HCT116 (cell line): ENCODE data around the gene POLR3G. TPM values are rescaled to one million over a fixed set of nuclear protein-coding genes. Genes with fewer than 3 reads are reported as not detected.

Source experiments
- ATAC-seq: fragments of 200-7000 bp; cut with Tn5 transposase; 2 replicates; pipeline ENCODE4 v1.9.1; 2020; ENCODE audit warnings: mild to moderate bottlenecking, moderate library complexity
- BruUV-seq: library from RNA; stranded (reverse); fragments of 400-500 nt; replicated peaks from 2 replicates; lab custom pipeline; 2021; lab: Mats Ljungman, UMichigan
- CTCF ChIA-PET: fragments of 300-600 bp; sonication (Branson Sonifier 250); formaldehyde crosslinking; loops from one replicate; lab custom pipeline; 2021; ENCODE audit warnings: antibody characterized with exemption; lab: Charles Lee
- POLR2A ChIA-PET: fragments of 300-600, 350-600 bp; sonication (Branson Sonifier 250); formaldehyde crosslinking; loops from one replicate; lab custom pipeline; 2021; ENCODE audit warnings: antibody characterized with exemption; lab: Charles Lee
- RAD21 ChIA-PET, 2 experiments: fragments of 300-600 bp; sonication (Branson Sonifier 250); formaldehyde crosslinking; loops; one replicate each; lab custom pipeline; 2023; ENCODE audit warnings: low total read pairs in 2 of 2; ENCODE audit not compliant: uncharacterized antibody in 2 of 2, unreplicated experiment in 2 of 2, low non-redundant PET in 1 of 2; lab: Charles Lee
- DNase-seq: peaks from one replicate; pipeline ENCODE4 v3.0.0-alpha.2; 2010; ENCODE audit warnings: low read depth, low spot score
- H2AFZ ChIP-seq: fragments of 200-600 bp; shearing (Covaris generic), sonication (generic); 2 replicates; pipeline ENCODE4 v1.6.1; 2017; ENCODE audit warnings: low read depth, mixed run types, mixed read lengths, antibody characterized with exemption, low read length; ENCODE audit not compliant: poor library complexity, severe bottlenecking
- H3K27ac ChIP-seq: 2 replicates; pipeline ENCODE4 v1.5.1; 2012; ENCODE audit warnings: low read depth, low read length
- H3K27me3 ChIP-seq: fragments of 200-600 bp; sonication (generic); 2 replicates; pipeline ENCODE4 v1.6.1; 2016; ENCODE audit warnings: mixed run types, low read length, mixed read lengths; ENCODE audit not compliant: insufficient read depth
- H3K36me3 ChIP-seq, 2 experiments: fragments of 200-500 bp in 1 of 2; fragments of 200-600 bp in 1 of 2; sonication (Bioruptor generic) in 1 of 2; sonication (generic) in 1 of 2; 2 replicates each; pipeline versions ENCODE4 v1.5.1 to v1.6.1; 2014 to 2016; ENCODE audit warnings: low read length in 2 of 2, inconsistent platforms in 1 of 2, mixed read lengths in 1 of 2, mixed run types in 1 of 2; ENCODE audit not compliant: insufficient read depth in 2 of 2, control insufficient read depth in 1 of 2
- H3K4me1 ChIP-seq, 2 experiments: fragments of 200-600 bp in 1 of 2; sonication (generic) in 1 of 2; 2 replicates each; pipeline versions ENCODE4 v1.5.1 to v1.6.1; 2012 to 2017; ENCODE audit warnings: low read length in 2 of 2, inconsistent platforms in 1 of 2, mild to moderate bottlenecking in 1 of 2, mixed read lengths in 1 of 2, mixed run types in 1 of 2, moderate library complexity in 1 of 2; ENCODE audit not compliant: insufficient read depth in 2 of 2, control insufficient read depth in 1 of 2
- H3K4me2 ChIP-seq: fragments of 200-600 bp; sonication (generic); 2 replicates; pipeline ENCODE4 v1.6.1; 2017; ENCODE audit warnings: mixed run types, low read length, mixed read lengths
- H3K4me3 ChIP-seq, 2 experiments: fragments of 200-600 bp in 1 of 2; sonication (generic) in 1 of 2; replicated peaks in 1 of 2; 2 replicates each; pipeline ENCODE4 v1.5.1; 2011 to 2016; ENCODE audit warnings: low read length in 2 of 2, control low read depth in 1 of 2, low read depth in 1 of 2, mild to moderate bottlenecking in 1 of 2, mixed read lengths in 1 of 2, mixed run types in 1 of 2
- H3K79me2 ChIP-seq: fragments of 200-600 bp; sonication (generic); 2 replicates; pipeline ENCODE4 v1.6.1; 2017; ENCODE audit warnings: mild to moderate bottlenecking, mixed run types, low read length, moderate library complexity, mixed read lengths; ENCODE audit not compliant: insufficient read depth
- H3K9ac ChIP-seq: fragments of 200-600 bp; sonication (generic); 2 replicates; pipeline ENCODE4 v1.6.1; 2016; ENCODE audit warnings: low read length, mixed read lengths
- H3K9me2 ChIP-seq: fragments of 200-600 bp; sonication (generic), shearing (Covaris generic); 2 replicates; pipeline ENCODE4 v1.6.1; 2017; ENCODE audit warnings: mixed run types, mild to moderate bottlenecking, moderate library complexity; ENCODE audit not compliant: insufficient read depth
- H3K9me3 ChIP-seq, 2 experiments: fragments of 200-500 bp in 1 of 2; fragments of 200-600 bp in 1 of 2; sonication (Bioruptor generic) in 1 of 2; sonication (generic) in 1 of 2; 2 replicates each; pipeline ENCODE4 v1.6.1; 2014 to 2017; ENCODE audit warnings: low read length in 2 of 2, mixed read lengths in 2 of 2, inconsistent platforms in 1 of 2, low read depth in 1 of 2, mild to moderate bottlenecking in 1 of 2, mixed run types in 1 of 2, moderate library complexity in 1 of 2; ENCODE audit not compliant: control insufficient read depth in 1 of 2, insufficient read depth in 1 of 2
- H4K20me1 ChIP-seq: fragments of 200-600 bp; sonication (generic), shearing (Covaris generic); 2 replicates; pipeline ENCODE4 v1.6.1; 2017; ENCODE audit warnings: mixed run types, mild to moderate bottlenecking, moderate library complexity; ENCODE audit not compliant: insufficient read depth
- CEBPB ChIP-seq: IDR thresholded peaks from 2 replicates; pipeline ENCODE4 v1.6.1; 2012; ENCODE audit warnings: low read depth
- EGR1 ChIP-seq: IDR thresholded peaks from 2 replicates; pipeline ENCODE4 v1.6.1; 2012; ENCODE audit warnings: low read depth
- ELF1 ChIP-seq: IDR thresholded peaks from 2 replicates; pipeline ENCODE4 v1.6.1; 2012; ENCODE audit warnings: low read depth, borderline replicate concordance
- FOSL1 ChIP-seq: IDR thresholded peaks from 2 replicates; pipeline ENCODE4 v1.6.1; 2012; ENCODE audit warnings: low read depth
- JUND ChIP-seq: IDR thresholded peaks from 2 replicates; pipeline ENCODE4 v1.6.1; 2012
- MAX ChIP-seq: IDR thresholded peaks from 2 replicates; pipeline ENCODE4 v1.6.1; 2012
- POLR2A ChIP-seq: IDR thresholded peaks from 2 replicates; pipeline ENCODE4 v1.7.0; 2011; ENCODE audit warnings: borderline replicate concordance; ENCODE audit not compliant: insufficient read depth, insufficient read length; ENCODE audit errors: extremely low read depth
- RAD21 ChIP-seq: IDR thresholded peaks from 2 replicates; pipeline ENCODE4 v1.6.1; 2012; ENCODE audit warnings: low read depth, mild to moderate bottlenecking
- SIN3A ChIP-seq: IDR thresholded peaks from 2 replicates; pipeline ENCODE4 v1.6.1; 2012; ENCODE audit warnings: low read depth
- SP1 ChIP-seq: IDR thresholded peaks from 2 replicates; pipeline ENCODE4 v1.6.1; 2012; ENCODE audit warnings: low read depth
- SRF ChIP-seq: IDR thresholded peaks from 2 replicates; pipeline ENCODE4 v1.6.1; 2012; ENCODE audit warnings: low read depth
- TCF7L2 ChIP-seq: IDR thresholded peaks from 2 replicates; pipeline ENCODE4 v1.7.0; 2011; ENCODE audit warnings: borderline replicate concordance, inconsistent platforms; ENCODE audit not compliant: insufficient read depth, insufficient read length; ENCODE audit errors: extremely low read depth
- YY1 ChIP-seq: IDR thresholded peaks from 2 replicates; pipeline ENCODE4 v1.6.1; 2011; ENCODE audit warnings: low read length, low read depth, moderate library complexity, mild to moderate bottlenecking; ENCODE audit not compliant: insufficient replicate concordance; ENCODE audit errors: extremely low read depth
- ZBTB33 ChIP-seq: IDR thresholded peaks from 2 replicates; pipeline ENCODE4 v1.6.1; 2011; ENCODE audit warnings: mild to moderate bottlenecking, low read length, moderate library complexity; ENCODE audit not compliant: insufficient replicate concordance; ENCODE audit errors: extremely low read depth
- ZNF274 ChIP-seq: fragments of 200-500 bp; sonication (Bioruptor generic); IDR thresholded peaks from 2 replicates; pipeline ENCODE4 v1.6.1; 2014; ENCODE audit warnings: mild to moderate bottlenecking, low read depth, low read length, inconsistent platforms
- intact Hi-C: fragments of 100-400 bp; cut with micrococcal nuclease; formaldehyde crosslinking; loops from 2 replicates; pipeline ENCODE4 v1.10.0; 2022
- total RNA-seq: library from RNA; stranded (reverse); gene quantifications from one replicate; pipeline ENCODE4 v1.2.1, GENCODE V29; 2021; ENCODE audit not compliant: unreplicated experiment
- TF ChIP-seq, protein P1 (sequence below): IDR thresholded peaks from 2 replicates; pipeline ENCODE4 v1.6.1; 2012
- TF ChIP-seq, protein P2 (sequence below): IDR thresholded peaks from 2 replicates; pipeline ENCODE4 v1.6.1; 2012; ENCODE audit warnings: low read depth

The POLR3G gene
- total RNA-seq, 1 experiment from 2014 or later: 44.8 TPM

DNA sequence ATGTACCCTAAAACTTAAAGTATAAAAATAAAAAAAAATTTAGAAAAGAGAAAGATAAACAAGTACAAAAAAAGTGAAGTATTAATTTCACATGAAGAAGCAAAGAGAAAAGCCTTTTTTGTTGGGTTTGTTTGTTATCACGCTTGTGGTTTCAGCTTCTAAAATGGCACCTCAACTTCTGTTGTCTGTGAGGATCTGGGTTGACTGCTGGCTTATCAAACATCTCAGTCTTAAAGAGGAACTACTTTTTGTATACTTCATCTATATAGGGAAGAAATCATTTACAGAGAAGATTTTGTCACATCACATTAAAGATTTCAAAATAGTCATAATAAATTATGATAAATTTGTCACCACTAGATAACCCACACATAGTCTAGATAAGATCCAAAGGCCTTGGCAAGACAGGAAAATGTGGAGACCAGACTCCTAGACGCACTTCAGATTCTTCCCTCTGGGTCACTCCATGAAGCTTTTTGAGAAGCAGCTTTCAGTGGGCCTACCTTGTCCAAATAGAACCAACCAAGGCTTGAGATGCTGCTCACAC lies 75.1 kb downstream of the POLR3G start:
- RAD21 ChIA-PET: no interaction called here
- H3K9ac ChIP-seq: no peak overlapping the region
- H4K20me1 ChIP-seq: no peaks in the 10 kb centered on the region
- no peaks in the 10 kb centered on the region for H3K79me2 ChIP-seq
- no peak overlapping the region for H3K4me2 ChIP-seq
- ATAC-seq: no peak
- H3K9me3 ChIP-seq: no peaks in the 10 kb centered on the region
- POLR2A ChIA-PET: no interaction called here
- no peak for DNase-seq
- H3K27me3 ChIP-seq: no peaks in the 10 kb centered on the region
- no peak overlapping the region for H3K27ac ChIP-seq
- no peak for TF ChIP-seq CEBPB
- no peak for TF ChIP-seq RAD21
- TF ChIP-seq, protein P1, sequence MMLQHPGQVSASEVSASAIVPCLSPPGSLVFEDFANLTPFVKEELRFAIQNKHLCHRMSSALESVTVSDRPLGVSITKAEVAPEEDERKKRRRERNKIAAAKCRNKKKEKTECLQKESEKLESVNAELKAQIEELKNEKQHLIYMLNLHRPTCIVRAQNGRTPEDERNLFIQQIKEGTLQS: no peak
- no peak for TF ChIP-seq FOSL1
- TF ChIP-seq YY1: no peak
- no peak for TF ChIP-seq SRF
- no peak for TF ChIP-seq TCF7L2
- TF ChIP-seq SIN3A: no peak
- no peak for TF ChIP-seq ZBTB33
- TF ChIP-seq EGR1: no peak
- no peak for TF ChIP-seq MAX
- no peak for TF ChIP-seq JUND
- TF ChIP-seq SP1: no peak
- TF ChIP-seq ZNF274: no peak
- no peak for TF ChIP-seq ELF1
- no peak for TF ChIP-seq POLR2A
- TF ChIP-seq, protein P2, sequence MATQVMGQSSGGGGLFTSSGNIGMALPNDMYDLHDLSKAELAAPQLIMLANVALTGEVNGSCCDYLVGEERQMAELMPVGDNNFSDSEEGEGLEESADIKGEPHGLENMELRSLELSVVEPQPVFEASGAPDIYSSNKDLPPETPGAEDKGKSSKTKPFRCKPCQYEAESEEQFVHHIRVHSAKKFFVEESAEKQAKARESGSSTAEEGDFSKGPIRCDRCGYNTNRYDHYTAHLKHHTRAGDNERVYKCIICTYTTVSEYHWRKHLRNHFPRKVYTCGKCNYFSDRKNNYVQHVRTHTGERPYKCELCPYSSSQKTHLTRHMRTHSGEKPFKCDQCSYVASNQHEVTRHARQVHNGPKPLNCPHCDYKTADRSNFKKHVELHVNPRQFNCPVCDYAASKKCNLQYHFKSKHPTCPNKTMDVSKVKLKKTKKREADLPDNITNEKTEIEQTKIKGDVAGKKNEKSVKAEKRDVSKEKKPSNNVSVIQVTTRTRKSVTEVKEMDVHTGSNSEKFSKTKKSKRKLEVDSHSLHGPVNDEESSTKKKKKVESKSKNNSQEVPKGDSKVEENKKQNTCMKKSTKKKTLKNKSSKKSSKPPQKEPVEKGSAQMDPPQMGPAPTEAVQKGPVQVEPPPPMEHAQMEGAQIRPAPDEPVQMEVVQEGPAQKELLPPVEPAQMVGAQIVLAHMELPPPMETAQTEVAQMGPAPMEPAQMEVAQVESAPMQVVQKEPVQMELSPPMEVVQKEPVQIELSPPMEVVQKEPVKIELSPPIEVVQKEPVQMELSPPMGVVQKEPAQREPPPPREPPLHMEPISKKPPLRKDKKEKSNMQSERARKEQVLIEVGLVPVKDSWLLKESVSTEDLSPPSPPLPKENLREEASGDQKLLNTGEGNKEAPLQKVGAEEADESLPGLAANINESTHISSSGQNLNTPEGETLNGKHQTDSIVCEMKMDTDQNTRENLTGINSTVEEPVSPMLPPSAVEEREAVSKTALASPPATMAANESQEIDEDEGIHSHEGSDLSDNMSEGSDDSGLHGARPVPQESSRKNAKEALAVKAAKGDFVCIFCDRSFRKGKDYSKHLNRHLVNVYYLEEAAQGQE: no peak
- TF ChIP-seq, all 23 proteins: peak for 0
- H3K4me1 ChIP-seq: peaks cover 0 to 8% of the 10 kb centered on the region in 2 experiments; a peak in 2 of 4 replicates
- BruUV-seq: no TSS peak
- intact Hi-C loops: no loop called here
- CTCF ChIA-PET: no interaction called here
- no peaks in the 10 kb centered on the region for H3K36me3 ChIP-seq
- no peak overlapping the region for H3K4me3 ChIP-seq
- no peak overlapping the region for H2AFZ ChIP-seq
- H3K9me2 ChIP-seq: no peaks in the 10 kb centered on the region
